Measurements from ENCODE around the gene LTB4R2. TPM values are rescaled to one million over a fixed set of nuclear protein-coding genes. Genes with fewer than 3 reads are reported as not detected.

LTB4R2 gene
- total RNA-seq, 2 donors from 2014 or later: 19.5 to 27.3 TPM

DNA sequence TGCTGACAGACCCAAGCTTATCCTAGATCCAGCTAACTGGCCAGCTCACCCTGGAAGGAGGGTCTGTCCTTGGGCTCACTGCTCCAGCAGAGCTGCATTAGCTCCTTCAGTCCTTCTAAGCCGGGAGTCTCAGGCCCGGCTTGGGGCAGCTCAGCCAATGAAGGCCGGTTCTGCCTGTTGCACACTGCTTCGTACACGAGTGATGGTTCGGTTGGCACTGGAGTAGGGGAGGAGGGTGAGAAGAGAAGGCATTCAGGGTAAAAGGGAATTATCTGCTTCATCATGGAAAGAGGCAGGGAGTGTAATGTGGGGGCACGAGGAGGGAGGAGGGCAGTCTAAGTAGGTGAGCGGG is 27.9 kb downstream of the LTB4R2 start:
- H3K4me3 ChIP-seq: no peak overlapping the region
- TF ChIP-seq POLR2AphosphoS5 (IDR thresholded peaks at IDR 0.05) (no peak), POLR2A (IDR thresholded peaks at IDR 0.05) (no peak), CTCF (IDR thresholded peaks at IDR 0.05) (no peak)
- WGBS: 90% methylated on average over 8 of the region's 8 CpGs
- H3K9me3 ChIP-seq: no peaks in the 10 kb centered on the region
- H3K4me1 ChIP-seq (replicated peaks): no peaks in the 10 kb centered on the region
- H3K27me3 ChIP-seq (replicated peaks; ENCODE audit: insufficient read depth): peaks cover 3% of the 10 kb centered on the region
- intact Hi-C loops (cut with DNase I): no loop called here
- H3K36me3 ChIP-seq: no peaks in the 10 kb centered on the region
- no peak overlapping the region for H3K27ac ChIP-seq
- DNase-seq (ENCODE audit: low spot score): no peak

DNA sequence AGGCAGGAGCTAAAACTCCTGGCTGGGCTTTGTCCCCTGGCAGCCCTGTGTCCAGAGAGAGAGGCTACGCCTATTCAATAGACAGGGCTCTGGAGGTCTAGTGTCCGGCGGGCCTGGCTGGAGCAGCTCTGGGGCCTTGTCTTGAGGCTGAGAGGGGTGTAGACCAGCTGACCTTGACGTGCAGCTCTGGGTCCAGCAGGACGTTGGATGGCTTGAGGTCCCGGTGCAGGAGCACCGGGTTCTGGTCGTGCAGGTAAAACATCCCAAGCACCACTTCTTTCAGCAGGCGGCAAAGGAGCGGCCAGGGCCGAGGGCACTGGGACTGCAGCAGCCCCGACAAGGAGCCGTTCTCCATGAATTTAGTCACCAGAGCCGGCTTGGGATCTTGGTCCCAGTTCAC is 28.9 kb downstream of the LTB4R2 start:
- intact Hi-C loops (cut with DNase I): no loop called here
- H3K27ac ChIP-seq: no peak overlapping the region
- TF ChIP-seq POLR2AphosphoS5 (IDR thresholded peaks at IDR 0.05) (no peak), CTCF (IDR thresholded peaks at IDR 0.05) (no peak), POLR2A (IDR thresholded peaks at IDR 0.05) (no peak)

GRCh38 chr14:24339284-24340151 is 29.6 kb downstream of the LTB4R2 start, which contains the start of gene RIPK3:
Gene RIPK3, minus strand, starts transcription at chr14:24339991. Its CDS starts 165 bp downstream, at chr14:24339826.
- TF ChIP-seq POLR2A (IDR thresholded peaks at IDR 0.05): no peak
- TF ChIP-seq CTCF (IDR thresholded peaks at IDR 0.05): no peak
- TF ChIP-seq POLR2AphosphoS5 (IDR thresholded peaks at IDR 0.05): peak; percentile 26
- no peaks in the 10 kb centered on the region for H3K4me1 ChIP-seq (replicated peaks)
- no peaks in the 10 kb centered on the region for H3K36me3 ChIP-seq
- no peak for DNase-seq (ENCODE audit: low spot score)
- peaks cover 3% of the 10 kb centered on the region for H3K27me3 ChIP-seq (replicated peaks; ENCODE audit: insufficient read depth)
- WGBS: 29% methylated on average over 50 of the region's 51 CpGs
- H3K4me3 ChIP-seq: peak within 1 kb of the TSS; percentile 12 to 23
- intact Hi-C loops (cut with DNase I): no loop called here
- H3K9me3 ChIP-seq: no peaks in the 10 kb centered on the region
- no peak within 1 kb of the TSS for H3K27ac ChIP-seq

More for the DNA sequence above, 28.9 kb downstream of the LTB4R2 start:
- H3K4me1 ChIP-seq (replicated peaks): no peaks in the 10 kb centered on the region
- WGBS: 85% methylated on average over 14 of the region's 14 CpGs
- H3K4me3 ChIP-seq: no peak overlapping the region
- peaks cover 3% of the 10 kb centered on the region for H3K27me3 ChIP-seq (replicated peaks; ENCODE audit: insufficient read depth)
- H3K9me3 ChIP-seq: no peaks in the 10 kb centered on the region
- H3K36me3 ChIP-seq: no peaks in the 10 kb centered on the region
- DNase-seq (ENCODE audit: low spot score): no peak

GRCh38 chr14:24340606-24341005 is 30.7 kb downstream of the LTB4R2 start:
- Histone ChIP-seq H3K4me1 (replicated peaks) (no peaks in the 10 kb centered on the region), H3K4me3 (no peak overlapping the region), H3K36me3 (no peaks in the 10 kb centered on the region), H3K27me3 (replicated peaks; ENCODE audit: insufficient read depth) (peaks cover 3% of the 10 kb centered on the region), H3K9me3 (no peaks in the 10 kb centered on the region), H3K27ac (no peak overlapping the region)
- intact Hi-C loops (cut with DNase I): no loop called here
- no peak for DNase-seq (ENCODE audit: low spot score)
- no peak for TF ChIP-seq POLR2A (IDR thresholded peaks at IDR 0.05)
- TF ChIP-seq CTCF (IDR thresholded peaks at IDR 0.05): no peak
- 100% methylated on average over 1 of the region's 1 CpG for WGBS

- DNase-seq (ENCODE audit: low spot score): no peak
- intact Hi-C loops (cut with DNase I): no loop called here
- Histone ChIP-seq H3K27me3 (replicated peaks; ENCODE audit: insufficient read depth) (no peaks in the 10 kb centered on the region), H3K4me1 (replicated peaks) (no peaks in the 10 kb centered on the region), H3K36me3 (no peaks in the 10 kb centered on the region), H3K4me3 (no peak overlapping the region), H3K27ac (no peak overlapping the region), H3K9me3 (no peaks in the 10 kb centered on the region)
- 93% methylated on average over 4 of the region's 4 CpGs for WGBS
- TF ChIP-seq POLR2AphosphoS5 (IDR thresholded peaks at IDR 0.05) (no peak), CTCF (IDR thresholded peaks at IDR 0.05) (no peak), POLR2A (IDR thresholded peaks at IDR 0.05) (no peak)
These were observed 32.9 kb downstream of the LTB4R2 start for GRCh38 chr14:24342889-24343288.

All from prostate gland (tissue), 2 donors.